NCI-H2081 (cell line): ENCODE data around the gene NT5DC3.

ENCODE experiments used
- DNase-seq, 2 experiments: peaks; one replicate each; lab custom pipeline; 2025; lab: John Stamatoyannopoulos, UW

The NT5DC3 gene

GRCh38 chr12:103833095-103833775 is 7.8 kb downstream of the NT5DC3 start:
- DNase-seq: no peak

- no peak for DNase-seq
Observed at GRCh38 chr12:103832048-103832997, 8.7 kb downstream of the NT5DC3 start.

DNA sequence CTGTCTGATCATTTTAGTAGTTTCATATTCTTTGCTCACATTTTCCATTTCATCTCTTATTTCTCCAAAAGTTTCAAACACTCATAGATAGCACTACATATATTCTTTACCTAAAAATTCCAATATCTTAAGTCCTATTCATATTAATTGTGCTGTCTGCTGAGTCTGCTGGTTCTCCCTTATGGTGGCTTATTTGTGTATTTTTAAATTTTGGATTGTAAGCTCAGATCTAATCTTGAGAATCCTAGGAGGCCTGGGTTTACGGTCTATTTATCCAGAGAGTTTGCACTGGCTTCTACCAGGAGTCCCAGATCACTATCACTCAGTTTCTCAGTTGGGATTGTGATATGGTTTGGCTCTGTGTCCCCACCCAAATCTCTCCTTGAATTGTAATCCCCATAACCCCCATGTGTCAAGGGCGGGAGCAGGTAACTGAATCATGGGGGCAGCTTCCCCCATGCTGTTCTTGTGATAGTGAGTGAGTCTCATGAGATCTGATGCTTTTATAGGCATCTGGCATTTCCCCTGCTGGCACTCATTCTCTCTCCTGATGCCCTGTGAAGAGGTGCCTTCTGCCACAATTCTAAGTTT is 10.2 kb downstream of the NT5DC3 start:
- DNase-seq: no peak

DNA sequence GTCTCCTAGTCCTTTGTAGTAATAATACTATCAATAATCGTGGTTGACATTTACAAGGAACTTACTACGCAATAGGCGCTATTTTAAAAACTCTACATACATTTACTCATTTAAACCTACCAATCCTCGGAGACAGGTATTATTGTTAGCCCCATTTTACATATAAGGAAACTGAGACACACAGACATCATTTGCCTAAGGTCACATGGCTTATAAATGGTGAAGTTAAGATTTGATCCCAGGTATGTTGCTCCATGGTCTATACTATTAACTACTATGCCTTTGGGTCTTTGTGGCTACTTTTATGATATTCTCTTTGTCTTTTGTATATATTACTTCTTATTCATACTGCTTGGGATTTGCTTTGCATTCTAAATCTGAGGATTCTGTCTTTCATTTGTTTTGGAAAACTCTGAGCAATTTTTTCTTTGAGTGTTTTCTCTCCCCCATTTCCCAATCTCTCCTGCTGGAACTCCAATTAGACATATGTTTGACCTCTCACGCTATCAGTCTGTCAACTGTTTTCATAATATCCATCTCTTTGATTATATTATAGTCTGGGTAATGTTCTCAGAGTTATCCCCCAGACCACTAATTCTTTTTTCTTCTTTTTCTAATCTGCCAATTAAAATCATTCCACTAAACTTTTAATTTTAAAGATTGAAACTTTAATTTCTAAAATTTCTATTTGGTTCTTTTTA is 10.9 kb downstream of the NT5DC3 start:
- no peak for DNase-seq

DNA sequence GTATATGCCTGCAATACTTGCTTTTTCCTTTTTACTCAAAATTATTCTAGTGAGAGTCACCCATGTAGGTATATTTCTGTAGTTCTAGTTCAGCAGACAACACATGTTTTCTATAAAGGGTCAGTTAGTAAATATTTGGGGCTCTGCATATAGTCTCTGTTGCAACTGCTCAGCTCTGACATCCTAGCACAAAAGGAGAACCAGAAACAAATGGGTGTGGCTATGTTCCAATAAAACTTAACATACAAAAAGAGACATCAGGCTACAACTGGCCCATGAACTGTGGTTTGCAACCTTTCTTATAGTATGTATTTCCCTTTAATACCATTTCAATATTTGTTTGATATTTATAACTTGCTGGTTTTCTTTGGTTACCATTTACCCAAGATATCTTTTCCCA is 11.9 kb downstream of the NT5DC3 start:
- no peak for DNase-seq

DNA sequence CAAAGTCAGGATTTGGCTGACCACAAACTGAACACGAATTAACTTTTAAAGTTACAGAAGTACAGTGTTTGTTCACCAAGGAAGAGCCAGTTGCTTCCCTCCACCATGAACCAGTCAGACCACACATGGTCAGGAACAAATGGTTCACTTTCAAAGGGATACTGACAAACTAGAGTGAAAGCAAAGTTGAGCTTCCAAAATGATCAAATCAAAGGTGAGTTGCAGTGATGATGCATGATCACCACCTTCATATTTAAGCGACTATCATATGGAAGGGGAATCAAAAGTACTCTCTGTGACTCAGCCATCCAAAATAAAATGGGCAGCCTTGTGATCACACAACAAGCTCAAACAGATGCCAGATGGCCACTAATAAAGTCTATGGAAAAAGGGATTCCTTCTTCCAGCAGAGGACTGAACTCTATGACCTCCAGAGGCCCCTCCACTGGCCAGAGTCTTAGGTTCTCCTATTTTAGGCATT is 13.1 kb downstream of the NT5DC3 start:
- no peak for DNase-seq

DNA sequence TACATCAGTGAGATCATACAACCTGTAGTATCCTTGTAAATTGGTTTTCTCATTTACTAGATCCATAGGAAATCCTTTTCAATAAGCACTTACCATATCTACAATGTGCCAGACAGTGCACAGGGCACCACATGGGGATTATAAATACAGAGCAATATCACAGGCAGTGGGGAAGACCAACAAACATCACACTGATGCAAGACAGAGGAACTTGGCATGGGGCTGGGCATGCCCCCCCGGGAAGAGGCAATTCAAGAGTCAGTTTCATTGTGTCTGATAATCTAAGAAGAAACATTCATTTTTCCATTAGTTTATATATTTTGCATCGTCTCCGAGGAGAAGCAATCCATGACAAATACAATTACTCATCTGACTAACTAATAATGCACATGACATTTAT is 16.2 kb downstream of the NT5DC3 start:
- DNase-seq: no peak

- no peak for DNase-seq
Observed at GRCh38 chr12:103824290-103824689, 16.7 kb downstream of the NT5DC3 start.

DNA sequence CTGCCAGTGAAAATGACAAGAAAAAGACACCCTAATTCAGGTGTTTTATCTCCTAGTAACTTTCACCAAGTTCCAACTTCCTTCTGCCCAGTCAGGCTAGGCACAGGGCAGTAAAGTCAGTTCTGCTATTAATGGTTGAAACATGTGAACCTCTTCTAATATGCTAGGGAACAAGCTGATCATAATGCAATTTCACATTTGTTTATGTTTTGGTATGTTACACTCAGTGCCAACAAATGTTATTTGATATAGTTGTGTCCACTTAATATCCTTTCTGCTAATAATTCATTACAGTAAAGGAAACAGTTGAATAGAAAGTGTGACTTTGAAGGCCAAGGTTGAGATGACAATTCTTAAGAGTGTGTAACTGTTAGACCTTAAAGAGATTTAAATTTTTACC is 17.2 kb downstream of the NT5DC3 start:
- no peak for DNase-seq

DNA sequence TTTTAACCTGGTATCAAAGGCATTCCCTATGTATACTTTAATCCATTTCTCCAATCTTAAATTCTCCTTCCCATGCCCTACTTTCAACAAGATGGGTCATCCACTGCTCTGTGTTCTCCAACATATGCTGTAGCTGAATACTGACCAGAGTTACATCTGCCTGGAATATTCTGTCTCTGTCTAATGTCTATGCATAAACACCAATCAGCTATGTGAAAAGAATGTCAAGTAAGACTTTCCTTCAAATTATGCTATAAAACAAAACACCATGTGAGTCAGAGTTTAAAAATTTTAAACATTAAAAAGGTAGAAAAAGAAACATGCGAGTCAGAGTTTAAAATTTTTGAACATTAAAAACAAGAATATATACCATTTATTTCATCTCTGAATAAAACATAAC is 19.3 kb downstream of the NT5DC3 start:
- no peak for DNase-seq

DNA sequence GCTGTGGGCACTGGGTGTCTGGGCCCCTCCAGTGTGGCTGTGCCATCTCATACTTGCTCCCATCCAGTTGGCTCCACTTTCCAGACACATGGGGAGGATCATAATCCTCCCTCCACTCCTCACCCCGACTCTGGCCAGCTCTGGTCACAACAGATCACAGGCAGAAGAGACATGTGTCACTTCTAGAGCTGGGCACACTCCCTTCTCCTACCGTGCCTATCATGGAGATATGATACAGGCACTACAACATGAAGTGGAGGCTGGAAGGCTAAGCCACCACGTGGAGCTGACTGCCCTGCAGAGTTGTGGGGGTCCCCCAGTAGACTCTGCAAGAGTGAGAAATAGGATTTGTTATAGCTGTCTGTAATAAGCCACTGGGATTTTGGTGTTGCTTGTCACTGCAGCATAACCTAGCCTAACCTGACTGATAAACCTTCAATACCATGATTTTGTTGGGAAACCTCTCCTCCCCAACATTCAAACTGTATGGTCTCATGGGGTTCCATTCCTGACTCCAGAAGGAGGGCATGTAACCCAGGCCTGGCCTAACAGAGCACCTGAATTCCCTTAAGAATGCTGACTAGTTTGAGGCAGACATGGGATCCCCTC is 20.0 kb downstream of the NT5DC3 start:
- DNase-seq: no peak

GRCh38 chr12:103820361-103820760 is 20.7 kb downstream of the NT5DC3 start:
- no peak for DNase-seq

DNA sequence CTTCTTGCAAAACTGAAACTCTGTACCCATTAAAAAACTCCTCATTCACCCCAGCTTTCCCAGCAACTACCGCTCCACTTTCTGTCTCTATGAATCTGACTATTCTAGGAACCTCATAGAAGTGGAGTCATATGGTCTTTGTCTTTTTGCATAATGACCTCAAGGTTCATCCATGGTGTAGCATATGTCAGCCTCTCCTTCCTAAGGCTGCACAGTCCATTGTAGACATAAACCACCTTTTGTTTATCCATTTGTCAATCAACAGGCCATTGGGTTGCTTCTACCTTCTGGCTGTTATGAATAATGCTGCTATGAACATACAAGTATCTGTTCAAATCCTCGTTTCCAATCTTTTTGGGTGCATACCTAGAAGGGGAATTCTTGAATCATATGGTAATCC is 21.1 kb downstream of the NT5DC3 start:
- DNase-seq: no peak

GRCh38 chr12:103819312-103819711 is 21.7 kb downstream of the NT5DC3 start:
- no peak for DNase-seq

DNA sequence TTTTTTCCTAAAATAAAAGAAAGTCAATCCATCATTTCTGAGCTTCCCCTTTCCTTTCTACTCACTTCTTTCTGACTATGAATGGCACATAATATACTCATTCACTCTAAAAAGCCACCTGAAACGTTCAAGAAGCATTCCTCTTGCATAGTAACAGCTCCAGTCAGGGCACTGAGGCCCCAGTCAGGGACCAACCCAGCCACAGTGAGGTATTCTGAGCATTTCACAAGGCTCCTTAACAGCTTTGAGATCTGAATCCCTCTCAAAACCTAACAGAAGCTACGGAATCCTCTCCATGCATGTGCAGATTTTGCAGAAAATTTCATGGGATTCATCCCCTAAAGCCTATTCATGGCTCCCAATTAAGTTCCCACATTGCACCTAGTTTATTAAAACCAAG is 23.2 kb downstream of the NT5DC3 start:
- no peak for DNase-seq

DNA sequence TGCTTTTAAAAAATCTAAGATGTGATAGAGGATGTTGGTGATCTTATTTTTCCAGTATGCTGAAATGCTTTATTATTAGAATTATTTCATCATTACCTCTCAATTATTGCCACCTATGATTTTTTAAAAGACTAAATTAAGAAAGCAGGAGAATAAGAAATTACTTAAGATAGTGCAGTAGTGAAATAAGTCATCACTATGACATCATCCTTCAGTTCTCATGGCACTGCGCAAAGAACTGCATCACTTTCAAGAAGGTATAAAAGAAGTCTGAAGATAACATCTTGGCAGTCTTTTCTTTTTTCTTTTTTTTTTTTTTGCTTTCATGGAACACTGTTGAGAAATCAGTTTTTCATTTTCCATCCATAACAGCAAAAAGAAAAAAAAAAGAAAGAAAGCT is 24.4 kb downstream of the NT5DC3 start:
- DNase-seq: no peak

GRCh38 chr12:103814436-103814835 is 26.6 kb downstream of the NT5DC3 start:
- no peak for DNase-seq

DNA sequence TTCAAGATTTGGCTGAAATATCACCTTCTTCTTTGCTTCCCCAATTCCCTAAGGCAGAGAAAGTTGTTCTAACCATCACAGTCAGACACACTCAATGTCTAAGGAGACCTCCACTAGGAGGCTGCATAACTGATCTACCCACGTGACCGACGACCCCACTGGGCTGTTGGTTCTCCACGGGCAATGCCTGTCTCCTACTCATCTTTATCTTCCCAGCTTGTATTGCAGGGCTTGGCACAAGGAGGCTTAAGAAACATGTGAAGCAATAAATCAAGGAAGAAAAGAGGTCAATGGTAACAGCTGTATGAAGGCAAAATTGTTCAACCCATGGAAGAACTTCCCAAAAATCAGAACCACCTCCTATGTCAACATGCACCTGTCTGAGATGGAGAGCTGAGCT is 27.1 kb downstream of the NT5DC3 start:
- DNase-seq: no peak

DNA sequence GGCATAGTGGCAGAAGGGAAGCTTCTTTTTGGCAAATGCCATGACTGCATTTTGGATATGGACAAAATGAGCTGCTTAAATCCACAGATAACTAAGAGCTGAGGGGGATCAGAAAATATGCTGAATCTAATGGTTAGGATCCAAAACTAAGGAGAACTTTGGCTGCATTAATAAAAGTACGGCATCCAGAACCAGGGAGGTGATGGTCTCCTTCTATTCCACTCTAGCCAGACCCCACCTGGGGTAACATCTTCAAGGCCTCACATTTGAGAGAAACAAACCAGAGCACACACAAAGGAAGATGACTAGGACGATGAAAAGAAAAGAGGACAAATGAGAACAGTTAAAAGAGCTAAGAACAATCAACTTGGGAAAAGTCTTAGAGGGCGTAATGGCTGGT is 27.6 kb downstream of the NT5DC3 start:
- DNase-seq: no peak

DNA sequence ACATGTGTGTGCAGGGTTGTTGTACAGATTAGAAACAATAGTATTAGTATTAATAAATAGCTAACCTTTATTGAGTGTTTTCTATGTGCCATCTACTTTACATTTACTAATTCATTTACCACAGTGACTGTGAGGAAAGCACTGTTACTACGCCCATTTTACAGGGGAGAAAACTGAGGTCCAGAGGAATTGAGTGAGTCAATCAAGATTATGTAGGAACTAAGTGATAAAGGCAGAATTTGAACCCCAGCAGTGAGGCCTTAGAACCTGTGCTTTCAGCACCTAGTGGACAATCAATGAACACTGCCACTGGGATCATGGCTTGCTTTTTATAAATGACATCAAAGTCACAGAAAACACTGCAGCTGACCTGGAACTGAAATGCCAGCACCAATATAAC is 28.2 kb downstream of the NT5DC3 start:
- DNase-seq: no peak

DNA sequence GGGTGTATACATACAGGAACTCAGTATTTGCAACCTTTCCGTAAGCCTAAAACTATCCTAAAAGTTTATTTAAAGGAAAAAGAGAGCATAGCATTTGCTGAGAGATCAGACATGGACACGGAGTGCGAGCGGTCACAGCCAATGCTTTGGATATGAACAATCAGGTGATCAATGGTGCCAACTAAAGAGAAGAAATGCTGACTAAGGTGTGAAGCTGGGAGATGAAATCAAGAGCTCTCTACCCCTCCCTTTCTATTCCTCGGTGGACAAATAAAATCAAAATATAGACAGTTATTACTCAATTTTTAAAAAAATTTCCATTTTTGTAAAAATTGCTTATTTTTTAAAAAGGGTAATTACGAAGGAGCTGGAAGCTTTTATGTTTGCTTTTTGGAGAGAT is 29.2 kb downstream of the NT5DC3 start:
- no peak for DNase-seq

- no peak for DNase-seq
Observed at GRCh38 chr12:103810111-103810510, 30.9 kb downstream of the NT5DC3 start.
